Kidney (tissue), 14 donors: ENCODE results near the gene MMP27. TPM values are rescaled to one million over a fixed set of nuclear protein-coding genes. Genes with fewer than 3 reads are reported as not detected.

Experiments used
- DNase-seq, 5 donors: peaks; one replicate each; pipeline ENCODE4 v3.0.0-alpha.2; 2013 to 2020
- FAIRE-seq: peaks from 2 replicates; lab custom pipeline; 2012; peaks lifted over from hg19 to GRCh38; lab: Jason Lieb, UNC
- H3K27ac ChIP-seq, 2 donors: one replicate each; pipeline ENCODE4 v1.7.0; 2013; ENCODE audit warnings: low read depth in 2 of 2, low read length in 2 of 2, inconsistent platforms in 1 of 2
- H3K27me3 ChIP-seq: one replicate; pipeline ENCODE4 v1.7.1; 2013; ENCODE audit warnings: low read length, inconsistent platforms; ENCODE audit not compliant: control insufficient read depth, insufficient read depth
- H3K36me3 ChIP-seq, 3 donors: one replicate each; pipeline versions ENCODE4 v1.7.0 to v1.7.1; 2013; ENCODE audit warnings: low read length in 3 of 3, control low read depth in 1 of 3, inconsistent platforms in 1 of 3; ENCODE audit not compliant: insufficient read depth in 3 of 3, control insufficient read depth in 2 of 3
- H3K4me1 ChIP-seq, 3 donors: one replicate each; pipeline versions ENCODE4 v1.7.0 to v1.7.1; 2013; ENCODE audit warnings: low read length in 3 of 3, inconsistent platforms in 1 of 3, low read depth in 1 of 3; ENCODE audit not compliant: control insufficient read depth in 2 of 3, insufficient read depth in 2 of 3
- H3K4me3 ChIP-seq, 3 donors: one replicate each; pipeline versions ENCODE4 v1.7.0 to v1.8.1; 2013; ENCODE audit warnings: low read length in 3 of 3, control low read depth in 1 of 3, inconsistent platforms in 1 of 3
- H3K9ac ChIP-seq, 3 donors: one replicate each; pipeline versions ENCODE4 v1.7.0 to v1.7.1; 2013; ENCODE audit warnings: low read length in 3 of 3, control low read depth in 1 of 3, inconsistent platforms in 1 of 3
- H3K9me3 ChIP-seq, 3 donors: one replicate each; pipeline versions ENCODE4 v1.7.0 to v1.7.1; 2013; ENCODE audit warnings: low read length in 3 of 3, control low read depth in 1 of 3, inconsistent platforms in 1 of 3; ENCODE audit not compliant: control insufficient read depth in 2 of 3, insufficient read depth in 1 of 3
- intact Hi-C: fragments of 100-400 bp; cut with DNase I; formaldehyde crosslinking; loops from one replicate; pipeline ENCODE4 v1.11.1; 2022
- polyA plus RNA-seq: library from polyadenylated mRNA; stranded (reverse); fragments of 350-450 nt; fragmentation: Illumina TruSeq; extraction: RNeasy Lipid Tissue Mini Kit (QIAGEN cat#74804); gene quantifications from one replicate; pipeline ENCODE4 v1.2.3, GENCODE V29; 2014; ENCODE audit warnings: low read depth, low replicate concordance; ENCODE audit not compliant: insufficient read depth
- total RNA-seq: library from RNA; stranded (reverse); fragmentation: NEBNext Ultra II Directional; extraction: Animal tissue kit (Norgen Biotek cat#: 25700); gene quantifications from one replicate; pipeline ENCODE4 v1.2.1, GENCODE V29; 2021
- TF ChIP-seq, protein P1 (sequence below): IDR thresholded peaks from 3 replicates; pipeline ENCODE4 v1.5.1; 2012; ENCODE audit warnings: mild to moderate bottlenecking, moderate library complexity, borderline replicate concordance; ENCODE audit not compliant: insufficient read depth; ENCODE audit errors: extremely low read depth
- donor health status: control.
- donor health status: control.
- donor health status: control.
- donor health status: control.
- donor health status: control.
- donor health status: DM: yes; HTN: yes; CAD: no.
- donor health status: Normal renal cell carcinoma (clear cell type).

MMP27 gene
- total and polyA plus RNA-seq, 2 donors from 2014 or later = not detected

DNA sequence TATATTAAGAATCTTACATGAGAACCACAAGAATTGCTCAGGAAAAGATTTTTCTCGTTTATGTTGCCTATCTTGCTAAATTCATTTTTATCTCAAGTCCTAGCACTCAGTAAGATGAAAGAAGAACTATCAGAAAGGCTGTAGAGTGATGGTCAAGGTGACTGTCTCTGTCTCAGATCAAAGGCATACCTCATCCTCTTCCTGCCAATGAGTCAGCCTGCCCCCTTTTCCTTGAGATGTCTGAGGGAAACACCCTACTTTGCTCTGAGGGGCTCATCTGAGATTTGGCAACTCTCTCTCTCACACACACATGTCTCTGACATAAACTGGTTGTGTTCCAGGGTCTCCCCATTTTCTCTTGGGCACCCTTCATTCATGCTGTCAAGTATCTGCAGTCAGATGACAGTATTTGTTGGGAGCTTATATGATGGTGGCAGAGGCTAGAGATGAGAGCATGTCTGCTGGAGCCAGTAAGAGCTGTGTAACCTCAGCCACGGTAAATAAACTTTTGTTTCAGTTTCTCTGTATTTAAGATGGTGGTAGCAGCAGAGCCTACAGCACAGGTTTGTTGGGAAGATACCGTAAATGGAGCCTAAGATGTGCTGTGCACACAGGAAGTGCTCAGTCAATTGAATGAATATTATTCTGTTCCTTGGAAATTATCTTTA is 1.6 kb downstream of the MMP27 start:
- Histone ChIP-seq H3K4me1 (no peaks in the 10 kb centered on the region), H3K9ac (no peak overlapping the region), H3K27ac (no peak overlapping the region), H3K36me3 (no peaks in the 10 kb centered on the region), H3K4me3 (no peak overlapping the region), H3K27me3 (no peaks in the 10 kb centered on the region), H3K9me3 (no peaks in the 10 kb centered on the region)
- FAIRE-seq (no peak), DNase-seq (no peak)
- TF ChIP-seq, protein P1, sequence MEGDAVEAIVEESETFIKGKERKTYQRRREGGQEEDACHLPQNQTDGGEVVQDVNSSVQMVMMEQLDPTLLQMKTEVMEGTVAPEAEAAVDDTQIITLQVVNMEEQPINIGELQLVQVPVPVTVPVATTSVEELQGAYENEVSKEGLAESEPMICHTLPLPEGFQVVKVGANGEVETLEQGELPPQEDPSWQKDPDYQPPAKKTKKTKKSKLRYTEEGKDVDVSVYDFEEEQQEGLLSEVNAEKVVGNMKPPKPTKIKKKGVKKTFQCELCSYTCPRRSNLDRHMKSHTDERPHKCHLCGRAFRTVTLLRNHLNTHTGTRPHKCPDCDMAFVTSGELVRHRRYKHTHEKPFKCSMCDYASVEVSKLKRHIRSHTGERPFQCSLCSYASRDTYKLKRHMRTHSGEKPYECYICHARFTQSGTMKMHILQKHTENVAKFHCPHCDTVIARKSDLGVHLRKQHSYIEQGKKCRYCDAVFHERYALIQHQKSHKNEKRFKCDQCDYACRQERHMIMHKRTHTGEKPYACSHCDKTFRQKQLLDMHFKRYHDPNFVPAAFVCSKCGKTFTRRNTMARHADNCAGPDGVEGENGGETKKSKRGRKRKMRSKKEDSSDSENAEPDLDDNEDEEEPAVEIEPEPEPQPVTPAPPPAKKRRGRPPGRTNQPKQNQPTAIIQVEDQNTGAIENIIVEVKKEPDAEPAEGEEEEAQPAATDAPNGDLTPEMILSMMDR = no peak
- intact Hi-C loops = no loop called here

DNA sequence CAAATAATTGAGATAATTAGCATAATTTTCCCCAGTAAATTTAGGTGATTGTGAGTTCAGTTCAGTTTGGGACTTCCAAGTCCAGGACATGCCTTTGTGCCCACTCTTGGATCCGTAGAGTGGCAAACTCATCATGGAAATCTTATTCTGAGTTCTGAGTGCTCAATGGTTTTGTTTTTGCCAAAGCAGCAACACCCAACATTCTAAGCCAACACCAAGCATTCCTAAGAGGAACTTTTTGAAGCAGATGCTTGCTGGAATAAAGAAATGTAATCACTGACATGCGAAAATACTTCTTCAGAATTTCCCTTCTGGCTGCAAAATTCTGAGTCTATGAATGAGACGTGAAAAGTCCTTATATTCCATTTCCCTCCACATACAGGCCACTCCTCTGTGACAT is 10.4 kb downstream of the MMP27 start:
- no peak for FAIRE-seq
- DNase-seq = no peak
- TF ChIP-seq, protein P1 = no peak
- Histone ChIP-seq H3K4me3 (no peak overlapping the region), H3K4me1 (no peaks in the 10 kb centered on the region), H3K9ac (no peak overlapping the region), H3K9me3 (no peaks in the 10 kb centered on the region), H3K27ac (no peak overlapping the region), H3K27me3 (no peaks in the 10 kb centered on the region), H3K36me3 (no peaks in the 10 kb centered on the region)
- intact Hi-C loops = no loop called here

DNA sequence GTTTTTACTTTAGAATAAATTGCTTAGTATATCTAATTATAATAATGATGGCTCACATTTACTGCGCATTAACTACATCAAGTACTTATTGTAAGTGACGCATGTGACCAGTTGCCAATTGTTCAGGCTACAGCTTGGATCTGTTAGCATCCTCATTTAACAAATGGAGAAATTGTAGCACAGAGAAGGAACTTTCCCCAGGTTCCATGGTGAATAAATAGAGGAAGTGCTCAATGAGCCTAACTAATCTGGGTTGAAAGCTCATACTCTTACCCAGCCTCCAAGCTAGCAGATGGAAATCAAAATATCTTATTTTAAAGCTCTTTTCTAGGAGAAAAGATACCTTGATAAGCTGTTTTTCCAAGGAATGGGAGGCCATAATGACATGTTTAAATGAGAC is 19.8 kb downstream of the MMP27 start:
- no peaks in the 10 kb centered on the region for H3K36me3 ChIP-seq
- H3K27ac ChIP-seq = no peak overlapping the region
- no peak overlapping the region for H3K4me3 ChIP-seq
- TF ChIP-seq, protein P1 = no peak
- no peak for FAIRE-seq
- intact Hi-C loops = no loop called here
- no peak for DNase-seq
- H3K4me1 ChIP-seq = no peaks in the 10 kb centered on the region
- no peak overlapping the region for H3K9ac ChIP-seq
- H3K9me3 ChIP-seq = no peaks in the 10 kb centered on the region
- no peaks in the 10 kb centered on the region for H3K27me3 ChIP-seq

DNA sequence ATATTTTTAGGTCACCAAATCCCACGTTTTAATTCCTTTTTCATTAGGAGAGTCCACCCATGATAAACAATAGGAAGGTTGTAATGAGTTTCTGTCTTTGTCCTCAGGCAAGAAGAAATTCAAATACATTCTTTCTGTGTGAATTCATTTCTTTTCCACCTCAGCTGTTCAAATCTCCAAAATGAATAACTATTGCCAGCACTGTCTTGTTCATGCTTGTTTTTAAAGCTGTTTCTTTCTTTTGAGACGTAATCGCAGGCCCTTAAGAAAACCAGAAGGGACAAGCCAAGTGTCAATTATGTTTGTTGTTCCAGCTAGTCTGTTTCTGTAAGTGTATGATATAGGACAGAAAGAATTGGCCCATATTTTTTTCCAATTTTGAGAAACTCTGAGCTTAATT is 20.2 kb downstream of the MMP27 start:
- H3K27ac ChIP-seq = no peak overlapping the region
- intact Hi-C loops = no loop called here

More for the DNA sequence above, 20.2 kb downstream of the MMP27 start:
- H3K9me3 ChIP-seq = no peaks in the 10 kb centered on the region
- H3K4me1 ChIP-seq = no peaks in the 10 kb centered on the region
- DNase-seq (no peak), FAIRE-seq (no peak)
- TF ChIP-seq, protein P1 = no peak
- no peak overlapping the region for H3K9ac ChIP-seq
- no peaks in the 10 kb centered on the region for H3K36me3 ChIP-seq
- H3K4me3 ChIP-seq = no peak overlapping the region
- no peaks in the 10 kb centered on the region for H3K27me3 ChIP-seq
